Immature natural killer cell (primary cell): Measurements from ENCODE around the gene APOBEC3B. TPM values are rescaled to one million over a fixed set of nuclear protein-coding genes. Genes with fewer than 3 reads are reported as not detected.

Experiments
- DNase-seq, 3 donors: peaks; one replicate each; pipeline ENCODE4 v3.0.0; 2022; ENCODE audit warnings: mixed read lengths in 1 of 3
- H3K27ac Mint-ChIP-seq, 6 donors: one replicate each; pipeline ENCODE4 v1.8.0; 2020; ENCODE audit warnings: mixed read lengths in 6 of 6, mild to moderate bottlenecking in 5 of 6, inconsistent platforms in 4 of 6, moderate library complexity in 3 of 6
- H3K27me3 Mint-ChIP-seq, 3 donors: one replicate each; pipeline ENCODE4 v1.8.0; 2020 to 2021; ENCODE audit warnings: low read depth in 3 of 3, mild to moderate bottlenecking in 3 of 3, mixed read lengths in 3 of 3, moderate library complexity in 3 of 3, inconsistent platforms in 1 of 3
- H3K36me3 Mint-ChIP-seq, 3 donors: one replicate each; pipeline ENCODE4 v1.8.0; 2020; ENCODE audit warnings: mixed read lengths in 3 of 3, inconsistent platforms in 2 of 3, mild to moderate bottlenecking in 2 of 3
- H3K4me1 Mint-ChIP-seq, 2 donors: one replicate each; pipeline ENCODE4 v1.8.0; 2020; ENCODE audit warnings: inconsistent platforms in 2 of 2, mild to moderate bottlenecking in 2 of 2, mixed read lengths in 2 of 2, moderate library complexity in 1 of 2
- H3K4me3 Mint-ChIP-seq, 5 donors: one replicate each; pipeline ENCODE4 v1.8.0; 2020; ENCODE audit warnings: mild to moderate bottlenecking in 5 of 5, mixed read lengths in 5 of 5, inconsistent platforms in 3 of 5, moderate library complexity in 3 of 5
- H3K9me3 Mint-ChIP-seq, 6 donors: one replicate each; pipeline ENCODE4 v1.8.0; 2020; ENCODE audit warnings: mild to moderate bottlenecking in 6 of 6, mixed read lengths in 6 of 6, inconsistent platforms in 4 of 6, moderate library complexity in 3 of 6
- polyA plus RNA-seq, 3 donors: library from polyadenylated mRNA; unstranded; fragments of 300-500 nt; fragmentation: Illumina TruSeq; gene quantifications; one replicate each; pipeline ENCODE4 v1.2.3, GENCODE V29; 2021

The APOBEC3B gene
- 1 to 10 TPM; 2.0 to 3.9 (median 3.3) TPM for polyA plus RNA-seq

DNA sequence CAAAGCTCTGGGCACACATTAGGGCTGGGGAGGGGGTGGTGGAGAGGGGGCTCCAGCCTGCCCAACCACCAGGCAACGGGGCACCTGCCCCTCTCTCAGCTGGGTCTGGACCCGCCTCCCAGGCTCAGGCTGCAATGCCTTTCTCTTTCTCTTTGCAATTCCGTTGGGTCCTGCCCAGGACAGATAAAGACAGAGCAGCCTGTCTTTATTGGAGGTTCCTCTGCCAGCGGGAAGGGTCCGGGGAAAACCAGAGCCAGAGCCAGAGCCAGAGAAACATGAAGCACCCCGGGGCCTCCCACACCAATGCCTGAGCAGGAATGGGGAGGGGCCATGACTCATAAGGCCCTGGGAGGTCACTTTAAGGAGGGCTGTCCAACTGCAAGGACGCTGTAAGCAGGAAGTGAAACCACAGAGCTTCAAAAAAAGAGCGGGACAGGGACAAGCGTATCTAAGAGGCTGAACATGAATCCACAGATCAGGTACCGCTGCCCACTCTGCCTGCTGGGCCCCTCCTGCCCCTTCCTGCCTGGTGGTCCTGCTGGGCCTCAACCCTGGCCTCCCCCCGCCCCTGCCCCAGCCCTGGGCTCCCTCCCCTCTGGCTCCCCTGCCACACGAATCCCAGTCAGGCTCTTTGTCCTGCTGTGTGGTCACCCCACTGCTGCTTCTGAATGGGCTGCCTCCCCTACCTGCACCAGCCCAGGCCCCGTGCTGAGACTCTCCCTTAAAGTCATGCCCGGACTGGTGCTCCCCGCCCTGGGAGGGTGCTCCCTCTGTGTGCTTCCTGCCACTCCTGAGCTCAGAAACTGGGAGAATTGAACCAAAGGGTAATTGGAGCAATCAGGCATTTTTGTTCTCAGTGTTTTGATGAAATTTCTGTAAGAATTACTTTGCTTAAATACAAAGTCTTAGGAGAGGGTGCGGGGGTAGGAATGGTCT, at the start of gene APOBEC3B:
Gene APOBEC3B (plus strand): TSS at position 356 of the 936 bp plus-strand sequence. CDS start 107 bp downstream, at position 463.
- H3K36me3 Mint-ChIP-seq, result no peaks in the 10 kb centered on the region
- H3K4me3 Mint-ChIP-seq, result peak within 1 kb of the TSS; percentile 92 to 100 (median 96)
- H3K27me3 Mint-ChIP-seq, result peaks cover 0 to 7% (median 3%) of the 10 kb centered on the region in 3 donors
- H3K27ac Mint-ChIP-seq, result peak within 1 kb of the TSS in 5 of 6 donors; percentile 77 to 95 (median 86)
- peak; percentile 70 to 82 (median 75) for DNase-seq
- peaks cover 21 to 35% of the 10 kb centered on the region in 2 donors for H3K4me1 Mint-ChIP-seq
- no peaks in the 10 kb centered on the region for H3K9me3 Mint-ChIP-seq

DNA sequence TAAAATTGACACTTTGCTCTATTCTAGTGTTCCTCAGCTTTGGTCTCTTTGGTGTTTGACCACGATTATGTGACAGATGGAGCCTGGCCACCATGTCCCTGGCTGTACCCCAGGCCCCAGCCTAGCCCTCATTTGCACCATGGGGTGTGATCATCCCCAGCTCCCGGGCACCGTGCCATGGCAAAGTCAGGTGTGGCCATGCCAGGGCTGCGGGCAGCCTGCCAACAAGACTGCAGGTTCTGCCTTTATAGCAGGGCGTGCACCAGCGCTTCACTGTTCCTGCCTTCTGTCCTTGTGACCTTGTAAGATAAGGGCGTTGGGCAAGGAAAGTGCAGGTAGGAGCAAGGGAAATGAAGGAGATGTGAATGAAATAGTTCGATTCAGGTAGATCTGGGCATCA, 47.1 kb upstream of the APOBEC3B start:
- H3K4me3 Mint-ChIP-seq, result no peak overlapping the region
- H3K27ac Mint-ChIP-seq, result no peak overlapping the region
- DNase-seq, result no peak
- no peaks in the 10 kb centered on the region for H3K4me1 Mint-ChIP-seq
- H3K36me3 Mint-ChIP-seq, result peaks cover 0 to 4% (median 0%) of the 10 kb centered on the region in 3 donors
- peaks cover 7 to 20% (median 12%) of the 10 kb centered on the region in 3 donors for H3K27me3 Mint-ChIP-seq
- no peaks in the 10 kb centered on the region for H3K9me3 Mint-ChIP-seq

DNA sequence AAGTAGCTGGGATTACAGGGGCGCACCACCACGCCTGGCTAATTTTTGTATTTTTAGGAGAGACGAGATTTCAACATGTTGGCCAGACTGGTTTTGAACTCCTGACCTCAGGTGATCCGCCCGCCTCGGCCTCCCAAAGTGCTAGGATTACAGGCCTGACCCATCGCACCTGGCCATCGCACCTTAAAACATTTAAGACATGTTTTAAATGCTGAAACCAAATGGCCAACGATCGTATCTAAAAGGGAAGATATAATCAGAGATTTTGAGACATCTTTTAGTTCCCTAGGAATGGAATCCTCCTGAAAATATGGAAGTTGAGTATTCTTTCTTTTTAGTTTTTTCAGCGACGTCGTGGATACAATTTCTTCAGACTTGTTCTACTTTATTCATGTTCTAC, 46.5 kb upstream of the APOBEC3B start:
- peaks cover 0 to under 1% of the 10 kb centered on the region in 2 donors for H3K4me1 Mint-ChIP-seq
- H3K36me3 Mint-ChIP-seq, result peaks cover 0 to 4% (median 0%) of the 10 kb centered on the region in 3 donors
- no peak for DNase-seq
- H3K4me3 Mint-ChIP-seq, result no peak overlapping the region
- no peak overlapping the region for H3K27ac Mint-ChIP-seq
- H3K27me3 Mint-ChIP-seq, result peaks cover 7 to 20% (median 12%) of the 10 kb centered on the region in 3 donors
- no peaks in the 10 kb centered on the region for H3K9me3 Mint-ChIP-seq

DNA sequence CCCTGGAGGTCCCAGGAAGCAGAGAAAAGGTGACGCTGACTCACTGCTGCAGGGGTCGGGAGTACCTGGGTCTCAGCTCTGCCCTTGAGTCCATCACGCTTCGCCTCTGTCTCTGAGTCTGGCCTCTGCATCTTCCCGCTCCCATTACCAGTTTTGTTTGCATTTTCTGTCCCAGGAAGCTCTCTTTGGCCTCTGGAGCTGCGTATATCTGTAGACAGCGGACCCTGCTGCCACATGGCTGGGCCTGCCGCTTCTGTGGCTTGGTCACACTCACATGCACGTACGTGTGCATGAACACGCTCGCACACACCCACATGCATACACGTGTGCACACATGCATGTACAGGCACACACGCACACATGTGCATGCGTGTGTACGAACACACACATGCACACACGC, 45.6 kb upstream of the APOBEC3B start:
- Mint-ChIP-seq H3K9me3 (no peaks in the 10 kb centered on the region), H3K4me1 (peaks cover 8 to 10% of the 10 kb centered on the region in 2 donors), H3K27me3 (peaks cover 12 to 17% (median 14%) of the 10 kb centered on the region in 3 donors), H3K4me3 (no peak overlapping the region), H3K36me3 (peaks cover 0 to 4% (median 0%) of the 10 kb centered on the region in 3 donors), H3K27ac (no peak overlapping the region)
- no peak for DNase-seq

DNA sequence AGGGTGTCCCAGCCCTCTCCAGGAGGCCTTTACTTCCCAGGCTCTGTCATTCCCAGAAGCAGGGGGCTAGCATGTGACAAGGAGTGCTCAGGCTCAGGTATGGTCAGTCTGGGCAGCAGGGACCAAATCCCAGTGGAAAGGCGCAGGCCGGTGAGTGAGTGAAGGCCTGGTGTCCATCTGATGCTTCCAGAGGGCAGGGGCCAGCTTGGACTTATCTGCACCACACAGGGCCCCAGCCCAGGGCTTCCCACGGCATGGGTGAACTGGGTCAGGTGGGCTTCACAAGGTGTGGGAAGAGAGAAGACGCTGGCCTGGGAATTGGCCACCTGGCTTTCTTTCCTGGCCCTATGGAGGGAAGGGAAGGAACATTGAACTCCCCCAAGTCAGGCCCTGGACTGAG, 45.1 kb upstream of the APOBEC3B start:
- H3K27me3 Mint-ChIP-seq, result peaks cover 14 to 18% (median 17%) of the 10 kb centered on the region in 3 donors
- DNase-seq, result no peak
- H3K4me1 Mint-ChIP-seq, result peaks cover 13 to 14% of the 10 kb centered on the region in 2 donors
- peaks cover 0 to 4% (median 0%) of the 10 kb centered on the region in 3 donors for H3K36me3 Mint-ChIP-seq
- no peaks in the 10 kb centered on the region for H3K9me3 Mint-ChIP-seq
- no peak overlapping the region for H3K27ac Mint-ChIP-seq
- no peak overlapping the region for H3K4me3 Mint-ChIP-seq

DNA sequence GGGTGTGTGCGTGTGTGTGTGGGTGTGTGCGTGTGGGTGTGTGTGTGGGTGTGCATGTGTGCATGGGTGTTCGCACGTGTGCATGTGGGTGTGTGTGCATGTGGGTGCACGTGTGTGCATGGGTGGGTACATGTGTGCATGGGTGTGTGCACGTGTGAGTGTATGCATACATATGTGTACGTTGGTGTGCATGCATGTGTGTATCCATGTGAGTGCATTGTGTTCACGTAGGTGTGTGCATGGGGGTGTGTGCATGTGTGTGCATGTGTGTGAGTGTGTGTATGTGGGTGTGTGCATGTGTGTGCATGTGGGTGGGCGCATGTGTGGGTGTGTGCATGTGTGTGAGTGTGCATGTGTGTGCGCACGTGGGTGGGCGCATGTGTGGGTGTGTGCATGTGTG, 44.6 kb upstream of the APOBEC3B start:
- Mint-ChIP-seq H3K27ac (no peak overlapping the region), H3K36me3 (peaks cover 0 to 4% (median 0%) of the 10 kb centered on the region in 3 donors), H3K4me1 (peaks cover 17 to 18% of the 10 kb centered on the region in 2 donors), H3K27me3 (peaks cover 14 to 20% (median 15%) of the 10 kb centered on the region in 3 donors), H3K4me3 (no peak overlapping the region), H3K9me3 (no peaks in the 10 kb centered on the region)
- DNase-seq, result no peak

DNA sequence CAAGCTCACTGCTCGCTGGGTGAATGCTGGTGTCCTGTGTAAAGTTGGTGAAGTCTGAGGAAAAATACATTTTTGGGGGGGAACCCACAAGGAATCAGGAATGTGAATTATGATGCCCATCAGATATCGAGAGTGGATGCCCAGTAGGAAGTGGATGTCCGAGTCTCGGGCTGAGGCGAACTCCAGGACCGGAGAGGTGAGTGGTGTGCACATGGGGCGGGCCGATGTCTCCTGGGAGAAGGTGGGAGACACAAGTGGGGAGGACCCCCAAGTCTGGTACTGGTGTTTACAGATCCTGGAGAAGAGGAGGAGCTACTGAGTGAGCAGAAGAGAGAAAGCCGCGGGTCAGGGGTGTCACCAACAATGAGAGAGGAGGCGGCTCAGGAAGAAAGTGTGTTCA, 43.9 kb upstream of the APOBEC3B start:
- H3K4me3 Mint-ChIP-seq, result no peak overlapping the region
- H3K4me1 Mint-ChIP-seq, result peaks cover 21 to 22% of the 10 kb centered on the region in 2 donors
- H3K27ac Mint-ChIP-seq, result no peak overlapping the region
- peaks cover 0 to 4% (median 0%) of the 10 kb centered on the region in 3 donors for H3K36me3 Mint-ChIP-seq
- DNase-seq, result no peak
- H3K9me3 Mint-ChIP-seq, result no peaks in the 10 kb centered on the region
- H3K27me3 Mint-ChIP-seq, result peaks cover 14 to 22% (median 15%) of the 10 kb centered on the region in 3 donors

DNA sequence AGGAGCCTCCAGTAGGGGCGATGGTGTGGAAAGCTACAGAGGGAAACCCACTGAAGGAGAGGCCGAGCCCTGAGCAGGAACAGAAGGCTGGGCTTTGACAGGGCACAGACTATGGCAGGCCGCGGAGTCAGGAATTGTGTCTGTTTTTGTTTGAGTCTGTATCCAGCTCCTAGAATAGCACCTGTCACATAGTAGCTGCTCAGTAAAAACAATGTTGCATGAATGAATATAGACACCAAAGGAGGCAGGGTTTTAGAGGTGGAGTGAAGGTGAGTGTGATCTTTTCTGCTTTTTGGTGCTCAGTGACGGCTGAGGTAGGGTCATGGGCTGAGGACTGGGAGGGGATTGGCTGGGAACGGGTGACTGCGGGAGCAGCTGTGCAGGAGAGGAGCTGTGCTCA, 43.2 kb upstream of the APOBEC3B start:
- DNase-seq, result no peak
- H3K9me3 Mint-ChIP-seq, result no peaks in the 10 kb centered on the region
- H3K27me3 Mint-ChIP-seq, result peaks cover 14 to 22% (median 15%) of the 10 kb centered on the region in 3 donors
- H3K4me1 Mint-ChIP-seq, result peaks cover 26 to 28% of the 10 kb centered on the region in 2 donors
- peaks cover 0 to 2% (median 0%) of the 10 kb centered on the region in 3 donors for H3K36me3 Mint-ChIP-seq
- no peak overlapping the region for H3K4me3 Mint-ChIP-seq
- H3K27ac Mint-ChIP-seq, result no peak overlapping the region

DNA sequence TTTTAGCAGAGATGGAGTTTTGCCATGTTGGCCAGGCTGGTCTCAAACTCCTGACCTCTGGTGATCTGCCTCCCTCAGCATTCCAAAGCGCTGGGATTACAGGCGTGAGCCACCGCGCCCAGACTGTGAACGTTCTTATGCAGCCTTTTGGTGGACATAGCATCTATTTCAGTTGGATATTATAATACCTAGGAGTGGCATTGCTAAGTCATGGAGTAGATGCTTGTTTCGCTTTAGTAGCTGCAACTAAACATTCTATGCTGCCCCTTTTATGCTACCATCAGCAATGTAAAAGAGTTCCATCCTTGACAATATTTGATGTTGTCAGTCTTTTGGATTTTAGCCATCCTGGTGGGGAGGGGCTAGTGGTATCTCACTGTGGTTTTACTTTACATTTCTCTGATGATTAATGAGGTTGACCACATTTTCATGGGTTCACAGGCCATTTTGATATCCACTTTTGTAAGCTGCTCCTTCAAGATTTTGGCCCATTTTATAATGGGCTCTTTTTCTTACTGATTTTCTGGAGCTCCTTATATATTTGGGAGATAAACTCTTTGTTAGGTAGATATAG, 41.2 kb upstream of the APOBEC3B start:
- Mint-ChIP-seq H3K4me3 (peak overlapping the region in 3 of 5 donors; percentile 83 to 91 (median 87)), H3K27me3 (peaks cover 12 to 24% (median 16%) of the 10 kb centered on the region in 3 donors), H3K9me3 (no peaks in the 10 kb centered on the region), H3K36me3 (no peaks in the 10 kb centered on the region), H3K4me1 (peaks cover 26 to 28% of the 10 kb centered on the region in 2 donors), H3K27ac (peak overlapping the region in 2 of 6 donors; percentile 32 to 43)
- DNase-seq, result peak in 2 of 3 donors; percentile 15 to 22

DNA sequence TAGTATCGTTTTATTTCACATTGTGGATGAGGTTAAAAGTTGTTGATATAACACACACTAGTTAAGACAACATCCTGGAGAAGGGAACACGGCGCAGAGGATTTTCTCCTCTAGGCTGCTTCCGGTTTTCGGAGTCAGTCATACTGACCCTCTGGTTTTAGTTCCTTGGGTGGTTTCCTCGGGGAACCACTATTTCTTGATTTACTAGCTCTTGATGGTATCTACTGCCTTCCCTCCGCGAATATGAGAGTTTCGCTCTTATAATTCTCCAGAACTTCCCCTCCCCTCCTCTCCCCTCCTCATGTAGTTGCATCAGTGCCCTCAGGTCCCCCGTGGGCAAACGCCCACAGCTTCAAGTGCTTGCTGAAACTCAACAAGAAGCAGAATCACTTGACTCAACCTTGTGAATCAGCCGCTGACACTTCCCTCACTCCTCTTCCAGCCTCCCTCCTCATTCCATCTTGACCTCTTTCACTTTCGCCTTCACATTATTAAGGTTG, 40.6 kb upstream of the APOBEC3B start:
- H3K27me3 Mint-ChIP-seq, result peaks cover 12 to 29% (median 18%) of the 10 kb centered on the region in 3 donors
- H3K9me3 Mint-ChIP-seq, result no peaks in the 10 kb centered on the region
- peak overlapping the region; percentile 71 to 91 (median 83) for H3K4me3 Mint-ChIP-seq
- H3K27ac Mint-ChIP-seq, result peak overlapping the region in 4 of 6 donors; percentile 7 to 65 (median 46)
- H3K4me1 Mint-ChIP-seq, result peaks cover 26 to 28% of the 10 kb centered on the region in 2 donors
- H3K36me3 Mint-ChIP-seq, result no peaks in the 10 kb centered on the region
- DNase-seq, result peak in 1 of 3 donors; percentile 20

DNA sequence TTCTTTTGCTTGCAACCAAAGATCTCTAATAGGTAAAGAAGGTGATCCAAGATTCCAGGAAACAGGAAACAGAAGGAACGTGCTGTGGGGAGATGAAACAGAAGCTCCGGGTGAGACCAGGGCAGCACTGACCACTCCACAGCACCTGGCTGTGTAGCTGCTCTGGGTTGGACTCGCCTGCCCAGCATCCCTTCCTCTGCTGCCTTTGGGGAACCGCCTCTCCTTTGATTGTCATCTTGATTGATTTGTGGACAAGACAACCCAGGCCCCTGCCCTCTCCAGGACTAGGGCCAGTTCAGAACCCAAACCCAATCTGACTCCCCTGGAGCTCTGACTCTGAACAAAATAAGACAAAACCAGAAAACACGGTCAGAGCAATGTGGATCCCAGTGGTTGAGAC, 39.4 kb upstream of the APOBEC3B start:
- no peaks in the 10 kb centered on the region for H3K9me3 Mint-ChIP-seq
- H3K27me3 Mint-ChIP-seq, result peaks cover 12 to 34% (median 14%) of the 10 kb centered on the region in 3 donors
- peaks cover 26 to 28% of the 10 kb centered on the region in 2 donors for H3K4me1 Mint-ChIP-seq
- DNase-seq, result no peak
- H3K4me3 Mint-ChIP-seq, result peak overlapping the region in 3 of 5 donors; percentile 23 to 44 (median 35)
- no peak overlapping the region for H3K27ac Mint-ChIP-seq
- H3K36me3 Mint-ChIP-seq, result no peaks in the 10 kb centered on the region

DNA sequence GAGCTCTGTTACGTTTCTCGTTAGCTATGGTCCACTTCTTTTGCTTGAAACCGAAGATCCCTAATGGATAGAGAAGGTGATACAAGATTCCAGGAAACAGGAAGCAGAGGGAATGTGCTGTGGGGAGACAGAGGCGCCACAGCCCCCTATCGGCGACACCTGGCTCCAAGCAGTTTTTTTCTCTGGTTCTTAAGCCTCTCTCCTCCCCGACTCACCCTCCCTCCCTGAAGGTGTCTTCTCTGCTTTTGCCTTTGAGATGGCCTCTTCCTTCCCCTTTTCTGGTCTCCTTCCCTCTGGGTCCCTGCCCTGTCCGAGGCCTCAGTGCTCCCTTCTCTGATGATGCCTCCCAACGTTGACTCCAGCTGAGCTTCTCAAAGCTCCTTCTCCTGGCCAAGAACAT, 38.9 kb upstream of the APOBEC3B start:
- Mint-ChIP-seq H3K4me1 (peaks cover 26 to 28% of the 10 kb centered on the region in 2 donors), H3K4me3 (peak overlapping the region in 2 of 5 donors; percentile 2 to 23), H3K27ac (no peak overlapping the region), H3K27me3 (peaks cover 10 to 32% (median 14%) of the 10 kb centered on the region in 3 donors), H3K36me3 (no peaks in the 10 kb centered on the region), H3K9me3 (no peaks in the 10 kb centered on the region)
- DNase-seq, result no peak

DNA sequence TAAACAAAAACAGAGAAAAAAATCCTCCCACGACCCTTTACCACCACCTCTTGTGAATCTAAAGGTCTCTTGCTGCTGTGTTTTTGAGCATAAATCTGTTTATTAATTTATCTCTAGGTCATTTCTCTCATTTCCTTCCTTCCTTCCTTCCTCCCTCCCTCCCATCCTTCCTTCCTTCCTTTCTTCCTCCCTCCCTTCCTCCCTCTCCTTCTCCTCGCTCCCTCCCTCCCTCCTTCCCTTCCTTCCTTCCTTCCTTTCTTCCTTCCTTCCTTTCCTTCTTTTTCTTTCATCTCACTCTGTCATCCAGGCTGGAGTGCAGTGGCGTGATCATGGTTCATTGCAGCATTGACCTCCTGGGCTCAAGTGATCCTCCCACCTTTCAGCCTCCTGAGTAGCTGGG, 38.3 kb upstream of the APOBEC3B start:
- Mint-ChIP-seq H3K27ac (no peak overlapping the region), H3K4me1 (peaks cover 26 to 28% of the 10 kb centered on the region in 2 donors), H3K27me3 (peaks cover 8 to 32% (median 12%) of the 10 kb centered on the region in 3 donors), H3K36me3 (no peaks in the 10 kb centered on the region), H3K4me3 (peak overlapping the region in 1 of 5 donors; percentile 2), H3K9me3 (no peaks in the 10 kb centered on the region)
- DNase-seq, result no peak
